Cortex of kidney (tissue), 1 donor: Measurements from ENCODE around the gene STAP2.
"Not testable (repeated sequence)": the region's sequence is repeated elsewhere in the genome, so short reads cannot be mapped to it uniquely, and the experiment has no call there.

Experiments used
- DNase-seq: peaks from one replicate; lab custom pipeline; 2025; lab: John Stamatoyannopoulos, UW

STAP2 gene

GRCh38 chr19:4357921-4358326 is 19.3 kb upstream of the STAP2 start:
- DNase-seq, result no peak

GRCh38 chr19:4357095-4357797 is 18.6 kb upstream of the STAP2 start:
- DNase-seq, result no peak

DNA sequence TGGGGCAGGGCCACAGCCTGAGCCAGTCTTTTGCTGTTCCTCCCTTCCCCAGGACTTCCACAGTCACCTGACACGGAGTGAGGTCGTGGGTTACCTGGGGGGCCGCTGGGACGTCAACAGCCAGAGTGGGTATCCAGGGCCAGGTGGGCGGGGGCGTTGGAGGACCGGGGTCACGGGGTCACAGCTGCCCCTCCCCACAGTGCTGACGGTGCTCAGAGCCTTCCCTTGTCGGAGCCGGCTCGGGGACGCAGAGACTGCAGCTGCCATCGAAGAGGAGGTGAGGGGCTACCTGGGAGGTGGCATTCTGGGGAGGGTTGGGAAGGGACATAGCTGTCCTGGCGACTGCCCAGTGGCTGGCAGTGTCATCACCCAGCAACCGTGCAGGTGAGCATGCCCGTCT is 16.3 kb upstream of the STAP2 start:
- no peak for DNase-seq

DNA sequence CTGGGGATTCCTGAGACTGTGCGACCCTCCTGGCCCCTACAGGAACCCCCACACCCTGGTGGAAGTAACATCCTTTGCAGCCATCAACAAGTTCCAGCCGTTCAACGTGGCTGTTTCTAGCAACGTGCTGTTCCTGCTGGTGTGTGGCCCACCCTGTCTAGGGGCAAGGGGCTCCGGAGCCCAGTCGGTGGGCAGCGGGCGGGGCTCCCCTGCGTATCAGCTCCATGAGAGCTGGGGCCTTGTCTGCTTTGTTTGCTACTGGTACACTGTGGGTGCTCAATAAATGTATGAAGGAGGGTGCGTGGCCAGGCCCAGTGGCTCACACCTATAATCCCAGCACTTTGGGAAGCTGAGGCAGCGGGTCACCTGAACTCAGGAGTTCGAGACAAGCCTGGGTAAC is 15.7 kb upstream of the STAP2 start:
- DNase-seq, result no peak

- no peak for DNase-seq
Observed at GRCh38 chr19:4352701-4353121, 14.1 kb upstream of the STAP2 start.

DNA sequence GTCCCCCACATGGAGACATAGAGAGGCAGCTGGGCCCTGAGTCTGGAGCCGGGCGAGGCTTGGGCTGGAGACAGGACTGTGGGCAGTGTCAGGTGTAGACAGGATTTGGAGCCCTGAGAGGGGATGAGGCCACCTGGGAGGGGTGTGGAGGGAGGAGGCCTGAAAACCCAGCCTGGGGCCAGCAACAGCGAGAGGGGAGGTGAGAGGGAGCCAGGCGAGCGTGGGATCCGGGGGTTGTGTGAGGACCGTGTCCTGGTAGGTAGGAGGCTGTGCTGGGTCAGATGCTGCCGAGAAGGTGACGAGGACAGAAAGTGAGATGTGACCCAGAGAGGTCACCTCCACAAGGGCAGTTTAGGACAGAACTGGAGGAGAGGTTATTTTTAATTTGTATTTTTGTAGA is 12.1 kb upstream of the STAP2 start:
- no peak for DNase-seq

- no peak for DNase-seq
Observed at GRCh38 chr19:4350111-4350510, 11.5 kb upstream of the STAP2 start.

GRCh38 chr19:4349225-4349624 is 10.6 kb upstream of the STAP2 start:
- not testable (repeated sequence) for DNase-seq

- DNase-seq, result no peak
Observed at GRCh38 chr19:4347521-4347920, 8.9 kb upstream of the STAP2 start.

DNA sequence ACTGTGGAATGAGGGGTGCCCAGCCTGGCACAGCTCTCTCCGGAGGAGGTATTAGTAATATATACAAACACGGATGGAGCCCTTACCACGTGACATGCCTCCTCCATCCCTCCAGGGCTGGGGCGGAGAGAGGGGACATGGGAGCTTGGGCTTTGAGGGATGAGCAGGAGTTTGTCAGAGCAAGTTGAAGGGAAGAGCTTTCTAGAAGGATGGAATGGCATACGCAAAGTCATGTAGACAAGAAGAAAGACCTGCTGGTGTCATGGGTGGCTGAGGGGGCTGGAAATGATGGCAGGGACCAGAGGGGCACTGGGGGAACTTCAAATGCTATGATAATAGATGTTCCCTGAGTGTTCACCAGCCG is 7.4 kb upstream of the STAP2 start:
- no peak for DNase-seq

- no peak for DNase-seq
Observed at GRCh38 chr19:4345342-4346019, 6.9 kb upstream of the STAP2 start.

DNA sequence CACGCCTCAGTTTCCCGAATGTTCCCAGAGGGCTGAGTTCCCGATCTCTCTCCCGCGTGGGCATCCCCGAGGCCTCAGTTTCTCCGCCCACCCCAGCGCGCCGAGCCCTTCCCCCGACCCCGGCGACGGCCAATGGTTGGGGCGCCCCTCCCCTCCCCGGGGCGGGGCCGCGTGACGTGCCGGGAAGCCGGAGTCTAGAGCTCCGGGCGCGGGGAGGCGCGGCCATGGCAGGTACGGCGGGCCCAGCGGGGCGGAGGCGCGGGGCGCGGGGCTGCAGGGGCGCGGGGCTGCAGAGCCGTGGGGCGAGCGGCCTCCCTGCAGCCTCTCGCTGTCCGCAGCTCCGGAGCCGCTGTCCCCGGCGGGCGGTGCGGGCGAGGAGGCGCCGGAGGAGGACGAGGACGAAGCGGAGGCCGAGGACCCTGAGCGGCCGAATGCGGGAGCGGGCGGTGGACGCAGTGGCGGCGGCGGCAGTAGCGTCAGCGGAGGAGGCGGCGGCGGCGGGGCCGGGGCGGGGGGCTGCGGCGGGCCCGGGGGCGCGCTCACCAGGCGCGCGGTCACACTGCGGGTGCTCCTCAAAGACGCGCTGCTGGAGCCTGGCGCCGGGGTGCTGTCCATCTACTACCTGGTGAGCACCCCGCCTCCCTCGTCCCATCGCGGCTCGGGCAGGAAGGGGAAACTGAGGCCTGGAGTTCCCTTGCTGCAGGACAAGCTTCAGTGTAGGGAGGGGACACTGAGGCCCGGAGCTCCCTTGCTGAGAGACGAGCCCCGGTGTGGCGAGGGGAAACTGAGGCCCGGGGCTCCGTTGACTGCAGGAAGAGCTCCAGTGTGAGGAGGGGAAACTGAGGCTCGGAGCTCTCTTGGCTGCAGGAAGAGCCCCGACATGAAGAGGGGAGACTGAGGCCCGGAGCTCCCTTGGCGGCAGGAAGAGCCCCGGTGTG is 5.0 kb upstream of the STAP2 start, which contains the start of gene MPND:
Gene MPND (plus strand): TSS at position 193 of the 938 bp plus-strand sequence. CDS start 32 bp downstream, at position 225.
- no peak for DNase-seq

DNA sequence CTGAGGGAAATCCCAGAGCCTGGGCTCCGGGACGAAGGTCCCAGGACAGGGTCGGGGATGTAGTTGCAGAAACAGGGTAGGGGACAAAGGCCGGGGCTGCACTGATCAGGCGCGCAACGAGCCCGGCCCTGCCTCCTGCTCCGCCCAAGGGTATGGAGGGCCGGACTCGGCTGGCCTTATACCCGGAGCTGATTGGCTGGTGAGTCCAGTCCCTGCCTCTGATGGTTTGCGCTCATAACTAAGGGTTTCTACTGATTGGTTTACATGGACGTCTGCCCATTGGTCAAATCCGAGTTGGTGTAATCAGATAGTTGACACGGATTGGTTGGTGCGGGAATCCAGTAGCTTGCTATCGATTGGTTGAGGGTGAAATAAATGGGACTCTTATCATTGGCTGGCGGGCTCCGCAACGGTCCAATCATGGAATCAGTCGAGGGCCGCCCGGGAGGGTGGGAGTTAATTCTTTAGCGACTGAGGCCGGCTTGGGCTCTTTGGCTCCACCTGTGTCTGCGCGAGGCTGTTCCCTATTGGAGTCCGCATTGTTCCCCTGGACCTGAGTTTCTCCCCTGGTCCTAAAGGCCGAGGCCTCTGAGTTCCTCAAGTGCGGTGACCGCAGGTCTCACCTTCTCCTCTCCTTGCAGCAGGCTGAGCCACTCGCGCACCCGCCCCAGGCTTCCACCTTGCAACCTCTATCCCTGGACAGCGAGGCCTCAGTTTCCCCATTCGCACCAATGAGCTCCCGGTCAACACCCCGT is 4.2 kb upstream of the STAP2 start:
- no peak for DNase-seq

DNA sequence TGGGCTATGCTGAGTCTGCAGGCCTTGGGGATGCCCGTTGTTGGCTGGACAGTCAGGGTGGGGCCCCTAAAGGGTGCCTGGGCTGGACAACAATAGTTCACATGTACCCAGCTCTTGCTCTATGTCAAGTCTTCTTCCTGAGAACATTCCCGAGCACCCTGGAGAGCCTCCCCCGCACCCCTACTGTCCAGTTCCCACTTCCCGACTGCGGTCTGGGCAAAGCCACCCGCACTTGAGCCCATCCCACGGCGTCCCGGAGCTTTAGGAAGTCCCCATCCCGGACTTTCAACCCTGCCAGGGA is 3.6 kb upstream of the STAP2 start:
- no peak for DNase-seq

- no peak for DNase-seq
Observed at GRCh38 chr19:4337906-4338440, 654 bp downstream of the STAP2 start.

GRCh38 chr19:4334929-4335570 is 3.6 kb downstream of the STAP2 start:
- no peak for DNase-seq

GRCh38 chr19:4329858-4330257 is 8.8 kb downstream of the STAP2 start:
- no peak for DNase-seq

- not testable (repeated sequence) for DNase-seq
Observed at GRCh38 chr19:4328991-4329681, 9.5 kb downstream of the STAP2 start.

DNA sequence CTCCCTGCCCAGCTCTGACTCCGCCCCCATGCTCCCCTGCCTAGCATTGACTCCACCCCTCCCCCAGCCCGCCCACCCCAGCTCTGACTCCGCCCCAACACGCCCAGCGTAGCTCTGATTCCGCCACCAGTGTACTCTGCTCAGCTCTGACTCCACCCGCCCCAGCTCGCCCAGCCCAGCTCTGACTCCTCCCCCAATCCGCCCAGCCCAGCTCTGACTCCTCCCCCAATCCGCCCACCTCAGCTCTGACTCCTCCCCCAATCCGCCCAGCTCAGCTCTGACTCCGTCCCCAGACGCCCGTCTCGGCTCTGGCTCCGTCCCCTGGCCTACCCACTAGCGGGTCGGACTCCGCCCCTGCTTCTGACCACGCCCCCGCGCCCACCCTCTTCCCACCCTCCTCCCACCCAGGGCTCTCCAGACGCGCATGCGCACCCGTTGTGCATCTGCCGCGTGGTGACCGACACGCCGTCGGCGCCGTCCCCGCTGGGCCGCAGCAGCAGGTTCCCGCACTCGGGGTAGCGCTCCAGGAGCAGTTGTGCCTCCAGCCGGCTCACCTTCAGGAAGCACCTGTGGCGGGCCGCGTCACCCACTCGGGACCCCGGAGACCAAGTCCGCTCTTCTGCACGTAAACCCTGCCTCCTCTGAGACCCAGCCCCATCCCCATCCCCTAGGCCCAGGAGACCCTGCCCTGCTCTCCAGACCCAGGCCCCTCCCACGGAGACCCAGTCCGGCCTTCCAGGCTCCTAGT is 10.2 kb downstream of the STAP2 start:
- DNase-seq, result no peak

DNA sequence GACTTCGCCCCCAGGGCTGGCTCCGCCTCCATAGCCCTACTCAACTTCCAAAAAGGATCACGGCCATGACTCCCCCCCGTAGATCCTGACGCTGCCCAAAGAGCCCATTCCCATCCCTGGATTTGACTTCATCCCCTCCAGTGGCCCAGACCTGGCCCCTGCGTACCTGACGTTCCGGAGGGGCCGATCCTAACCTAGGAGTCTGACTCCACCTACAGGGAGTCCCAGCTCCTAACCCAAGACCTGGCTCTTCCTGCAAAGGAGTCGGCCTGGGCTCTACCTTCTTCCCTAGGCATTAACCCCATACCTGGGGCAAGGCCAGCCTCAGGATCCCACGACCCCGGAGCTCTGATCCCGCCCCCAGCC is 10.8 kb downstream of the STAP2 start:
- no peak for DNase-seq
